Heart left ventricle (tissue), 16 donors: ENCODE results near the gene FKBP7. TPM values are rescaled to one million over a fixed set of nuclear protein-coding genes. Genes with fewer than 3 reads are reported as not detected.

Experiments used
- ATAC-seq, 4 donors: fragments of 200-7000 bp; cut with Tn5 transposase; one replicate each; pipeline ENCODE4 v1.9.1; 2020 to 2022; ENCODE audit warnings: moderate library complexity in 4 of 4, mild to moderate bottlenecking in 3 of 4, moderate number of reproducible peaks in 1 of 4
- DNase-seq, 5 donors: peaks; one replicate each; pipeline ENCODE4 v3.0.0-alpha.2; 2020
- H3K27ac ChIP-seq, 12 donors: fragments of 200-600 bp; sonication (generic) in 4 of 12; one replicate each; pipeline versions ENCODE4 v1.5.0 to v1.8.0; 2016 to 2022; ENCODE audit warnings: mild to moderate bottlenecking in 2 of 12
- H3K27me3 ChIP-seq, 9 donors: fragments of 200-600 bp; sonication (generic) in 2 of 9; one replicate each; pipeline versions ENCODE4 v1.5.1 to v1.8.0; 2016 to 2022; ENCODE audit warnings: mild to moderate bottlenecking in 3 of 9
- H3K36me3 ChIP-seq, 9 donors: fragments of 200-600 bp; sonication (generic) in 2 of 9; one replicate each; pipeline versions ENCODE4 v1.5.0 to v1.8.0; 2018 to 2022; ENCODE audit warnings: mild to moderate bottlenecking in 2 of 9
- H3K4me1 ChIP-seq, 12 donors: fragments of 200-600 bp; sonication (generic) in 4 of 12; one replicate each; pipeline versions ENCODE4 v1.5.0 to v1.8.0; 2016 to 2022; ENCODE audit warnings: mild to moderate bottlenecking in 3 of 12
- H3K4me3 ChIP-seq, 12 donors: fragments of 200-600 bp; sonication (generic) in 4 of 12; one replicate each; pipeline versions ENCODE4 v1.5.0 to v1.8.0; 2017 to 2022; ENCODE audit warnings: mild to moderate bottlenecking in 9 of 12, moderate library complexity in 4 of 12
- H3K9me3 ChIP-seq, 12 donors: fragments of 200-600 bp; sonication (generic) in 4 of 12; one replicate each; pipeline versions ENCODE4 v1.5.0 to v1.8.0; 2016 to 2022; ENCODE audit warnings: mild to moderate bottlenecking in 1 of 12
- POLR2A ChIP-seq, 2 donors: fragments of 450-650 bp; IDR thresholded peaks; one replicate each; pipeline ENCODE4 v1.6.1; 2017; ENCODE audit warnings: antibody characterized with exemption in 2 of 2, mild to moderate bottlenecking in 2 of 2, moderate library complexity in 2 of 2
- WGBS, 4 donors: extraction: QIAGEN DNeasy Blood & Tissue Kit in 2 of 4; methylation state at CpG; one replicate each; pipeline versions ENCODE4 v1.1.5 to v1.1.7; 2013 to 2018; 5-methylcytosine and 5-hydroxymethylcytosine counted together
- intact Hi-C, 10 donors: fragments of 100-400 bp; cut with DNase I; formaldehyde crosslinking; loops; one replicate each; pipeline versions ENCODE4 v1.11.1 to v1.14.2; 2022
- polyA plus RNA-seq, 2 donors: library from polyadenylated mRNA; stranded (reverse); fragments of 200-250 nt; gene quantifications; one replicate each; pipeline ENCODE4 v1.2.3, GENCODE V29; 2013
- total RNA-seq, 9 donors: library from RNA; depleted of rRNA in 2 of 9; stranded (reverse); fragments of >200 nt in 2 of 9; fragmentation: NEBNext Ultra II Directional in 3 of 9; extraction: Animal tissue kit (Norgen Biotek cat#: 25700) in 3 of 9; gene quantifications; one replicate each; pipeline versions ENCODE4 v1.1.0 to v1.2.4, GENCODE V29; 2016 to 2023
- TF ChIP-seq, protein P1 (sequence below), 12 donors: fragments of 200-600 bp; sonication (generic) in 4 of 12; IDR thresholded peaks; one replicate each; pipeline versions ENCODE4 v1.5.0 to v1.8.0; 2018 to 2022; ENCODE audit warnings: antibody characterized with exemption in 12 of 12, mild to moderate bottlenecking in 5 of 12
- donor health status: ischemic (EF 13 %, LVEDD 7.1; RV severe dilation, severe dysfunction).
- donor health status: healthy with polysubstance abuse.
- donor health status: DM: no; HTN: yes; CAD: no.
- donor health status: DM: no; HTN: no; CAD: no.
- donor health status: ischemic (EF 25% LVEDD 6.9; RV normal size, moderate dysfunction).
- donor health status: ischemic (EF 25% LVEDD 5.7; RV mildly dilated, moderate dysfunction).
- donor health status: healthy.
- donor health status: DM: yes; HTN: yes; CAD: no.
- donor health status: ischemic (EF 35%, LVEDD 5.7; RV mildly dilated, moderate dysfunction).
- donor health status: nonischemic (EF 11% LVEDD 7.7; RV severe dilation, severe dysfunction).
- donor health status: DM: yes; HTN: yes; CAD: no.
- donor health status: PGD.
- donor health status: ischemic (EF 29% LVEDD 5.4; RV normal size, mild dysfunction).
- donor health status: nonischemic (EF 23%, LVEDD 6.1; RV moderate dilation, normal function).

Gene FKBP7
- total and polyA plus RNA-seq, 11 donors = 5.3 to 11.8 (median 9.0) TPM

- Histone ChIP-seq H3K27me3 (no peaks in the 10 kb centered on the region), H3K27ac (no peak overlapping the region), H3K4me1 (peaks cover 0 to 11% (median 4%) of the 10 kb centered on the region in 12 donors), H3K9me3 (no peaks in the 10 kb centered on the region), H3K36me3 (no peaks in the 10 kb centered on the region), H3K4me3 (no peak overlapping the region)
- intact Hi-C loops = no loop called here
- 87 to 94% (median 92%) methylated on average over 5 of the region's 5 CpGs for whole genome bisulfite sequencing, 4 donors
- ATAC-seq (no peak), DNase-seq (no peak)
- TF ChIP-seq, protein P1, sequence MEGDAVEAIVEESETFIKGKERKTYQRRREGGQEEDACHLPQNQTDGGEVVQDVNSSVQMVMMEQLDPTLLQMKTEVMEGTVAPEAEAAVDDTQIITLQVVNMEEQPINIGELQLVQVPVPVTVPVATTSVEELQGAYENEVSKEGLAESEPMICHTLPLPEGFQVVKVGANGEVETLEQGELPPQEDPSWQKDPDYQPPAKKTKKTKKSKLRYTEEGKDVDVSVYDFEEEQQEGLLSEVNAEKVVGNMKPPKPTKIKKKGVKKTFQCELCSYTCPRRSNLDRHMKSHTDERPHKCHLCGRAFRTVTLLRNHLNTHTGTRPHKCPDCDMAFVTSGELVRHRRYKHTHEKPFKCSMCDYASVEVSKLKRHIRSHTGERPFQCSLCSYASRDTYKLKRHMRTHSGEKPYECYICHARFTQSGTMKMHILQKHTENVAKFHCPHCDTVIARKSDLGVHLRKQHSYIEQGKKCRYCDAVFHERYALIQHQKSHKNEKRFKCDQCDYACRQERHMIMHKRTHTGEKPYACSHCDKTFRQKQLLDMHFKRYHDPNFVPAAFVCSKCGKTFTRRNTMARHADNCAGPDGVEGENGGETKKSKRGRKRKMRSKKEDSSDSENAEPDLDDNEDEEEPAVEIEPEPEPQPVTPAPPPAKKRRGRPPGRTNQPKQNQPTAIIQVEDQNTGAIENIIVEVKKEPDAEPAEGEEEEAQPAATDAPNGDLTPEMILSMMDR (IDR thresholded peaks at IDR 0.05) = no peak
- no peak for TF ChIP-seq POLR2A (IDR thresholded peaks at IDR 0.05)
Measured at GRCh38 chr2:178455947-178456346, 22.5 kb downstream of the FKBP7 start.

GRCh38 chr2:178452870-178453269 lies 25.5 kb downstream of the FKBP7 start:
- no peak for DNase-seq

DNA sequence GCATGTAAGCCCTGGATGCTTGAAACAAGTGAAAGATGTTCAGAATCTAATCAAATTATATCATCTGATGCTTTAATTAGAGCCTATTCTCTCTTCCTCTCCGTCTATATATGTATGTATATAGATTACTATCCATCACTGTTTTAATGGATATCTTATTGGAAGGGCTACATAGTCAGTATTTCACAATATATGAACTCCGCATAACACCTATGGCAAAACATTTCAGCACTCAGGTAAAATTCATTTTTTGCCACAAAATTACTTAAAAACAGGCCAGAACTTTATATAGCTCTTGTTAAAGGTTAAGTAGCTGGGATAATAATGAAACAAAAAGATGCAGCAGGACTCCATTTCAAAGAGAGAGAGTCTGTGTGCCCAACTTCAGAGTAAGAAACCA lies 26.1 kb downstream of the FKBP7 start:
- WGBS, 4 donors = 95 to 99% (median 98%) methylated on average over 2 of the region's 2 CpGs
- TF ChIP-seq, protein P1 (IDR thresholded peaks at IDR 0.05) = no peak
- no peak for TF ChIP-seq POLR2A (IDR thresholded peaks at IDR 0.05)
- DNase-seq (no peak), ATAC-seq (no peak)
- H3K4me1 ChIP-seq = peaks cover 0 to 35% (median 26%) of the 10 kb centered on the region in 12 donors
- H3K27me3 ChIP-seq = no peaks in the 10 kb centered on the region
- H3K9me3 ChIP-seq = no peaks in the 10 kb centered on the region
- intact Hi-C loops = loop anchor here in 1 of 10 donors (5.0 kb wide), 1 partner anchor 70 kb away; no protein-coding TSS in a partner anchor
- peak overlapping the region in 4 of 12 donors; percentile 97 to 99 (median 98) for H3K27ac ChIP-seq
- no peak overlapping the region for H3K4me3 ChIP-seq
- peaks cover 0 to 17% (median 12%) of the 10 kb centered on the region in 9 donors for H3K36me3 ChIP-seq

More at GRCh38 chr2:178452870-178453269, 25.5 kb downstream of the FKBP7 start:
- ATAC-seq = no peak
- 38 to 47% (median 45%) methylated on average over 5 of the region's 5 CpGs for WGBS, 4 donors
- no peak for TF ChIP-seq POLR2A (IDR thresholded peaks at IDR 0.05)
- TF ChIP-seq, protein P1 (IDR thresholded peaks at IDR 0.05) = no peak
- Histone ChIP-seq H3K9me3 (no peaks in the 10 kb centered on the region), H3K4me1 (peaks cover 0 to 34% (median 26%) of the 10 kb centered on the region in 12 donors), H3K27ac (peak overlapping the region in 1 of 12 donors; percentile 99), H3K27me3 (no peaks in the 10 kb centered on the region), H3K4me3 (no peak overlapping the region), H3K36me3 (peaks cover 0 to 11% (median 7%) of the 10 kb centered on the region in 9 donors)
- intact Hi-C loops = loop anchor here in 1 of 10 donors (5.0 kb wide), 1 partner anchor 69 kb away; no protein-coding TSS in a partner anchor

DNA sequence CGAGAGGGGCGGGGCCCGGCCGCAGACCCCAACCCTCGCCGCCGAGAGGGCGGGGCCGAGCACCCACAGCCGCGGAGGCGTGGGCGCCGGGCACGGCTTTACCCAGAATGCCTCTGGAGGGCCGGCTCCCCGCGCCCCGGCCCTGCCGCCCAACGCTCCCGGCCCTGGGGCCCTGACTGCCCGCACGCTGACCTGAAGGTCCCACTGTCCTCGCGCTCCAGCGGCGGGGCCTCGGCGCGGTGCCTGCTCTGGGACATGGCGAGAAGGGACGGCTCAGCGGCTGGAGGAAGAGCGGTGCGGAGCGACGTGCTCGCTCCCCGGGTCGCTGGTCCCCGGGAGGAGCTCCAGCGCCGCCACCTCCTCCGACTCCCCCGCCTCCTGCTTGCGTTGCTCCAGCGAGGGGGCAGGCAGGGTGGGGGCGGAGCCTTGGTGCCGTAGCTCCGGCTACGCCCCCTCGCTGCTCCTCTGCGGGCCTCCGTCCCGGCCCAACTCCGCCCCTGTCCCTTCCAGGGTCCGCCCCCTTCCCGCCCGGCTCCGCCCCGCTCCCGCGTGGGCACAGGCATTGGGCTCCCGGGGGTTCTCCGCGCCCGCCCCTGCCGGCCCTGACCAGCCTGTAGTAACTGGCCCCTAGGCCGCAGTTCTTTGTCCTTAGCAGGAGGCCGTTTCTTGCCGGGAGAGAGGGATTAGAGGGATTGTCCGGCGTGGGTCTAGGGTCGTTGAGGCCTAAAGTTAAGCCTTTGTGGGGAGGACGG lies 27.4 kb downstream of the FKBP7 start, which contains the start of the genes PJVK and PRKRA:
Gene PJVK, plus strand, starts transcription at position 605 of the 752 bp plus-strand sequence. CDS start 2,032 bp downstream, outside the sequence.
Gene PRKRA, minus strand, starts transcription at position 402 of the 752 bp plus-strand sequence. Its CDS starts 145 bp downstream, at position 257.
- WGBS, 4 donors = 0 to 1% (median 1%) methylated on average over 11 to 76 of the region's 76 CpGs
- DNase-seq = peak; percentile 97 to 99 (median 98)
- intact Hi-C loops = loop anchor here in 5 of 10 donors (1.0 to 5.0 kb wide), 4 partner anchors 28 to 71 kb away; partner anchors contain the start of gene FKBP7 (in 2 of the 5)
- H3K4me3 ChIP-seq = peak within 1 kb of the TSS; percentile 74 to 96 (median 90)
- H3K4me1 ChIP-seq = peaks cover 0 to 35% (median 26%) of the 10 kb centered on the region in 12 donors
- no peaks in the 10 kb centered on the region for H3K27me3 ChIP-seq
- H3K36me3 ChIP-seq = peaks cover 0 to 29% (median 24%) of the 10 kb centered on the region in 9 donors
- ATAC-seq = peak; percentile 98 to 99 (median 98)
- no peaks in the 10 kb centered on the region for H3K9me3 ChIP-seq
- H3K27ac ChIP-seq = peak within 1 kb of the TSS; percentile 88 to 99 (median 98)
- TF ChIP-seq POLR2A (IDR thresholded peaks at IDR 0.05) = peak; percentile 80 to 94
- TF ChIP-seq, protein P1 (IDR thresholded peaks at IDR 0.05) = peak in 6 of 12 donors; percentile 3 to 43 (median 11)
